AG04450 (cell line): ENCODE results near the gene IQSEC2. TPM values are rescaled to one million over a fixed set of nuclear protein-coding genes. Genes with fewer than 3 reads are reported as not detected.

Experiments
- CTCF ChIA-PET: fragments of 300-600, 350-600 bp; formaldehyde crosslinking; extraction: SDS; loops from one replicate; lab custom pipeline; 2022; ENCODE audit warnings: antibody characterized with exemption, inconsistent platforms; lab: Charles Lee
- POLR2A ChIA-PET: fragments of 350-600 bp; formaldehyde crosslinking; extraction: SDS; loops from one replicate; lab custom pipeline; 2021; ENCODE audit warnings: antibody characterized with exemption, inconsistent platforms; lab: Yijun Ruan, JAX
- DNase-seq: peaks from one replicate; pipeline ENCODE4 v3.0.0-alpha.2; 2011; ENCODE audit warnings: low read depth, low spot score
- H3K27ac ChIP-seq: one replicate; pipeline ENCODE4 v1.5.1; 2012; ENCODE audit warnings: low read depth, low read length, control low read depth
- H3K27me3 ChIP-seq: one replicate; pipeline ENCODE4 v1.6.0; 2012; ENCODE audit warnings: low read length; ENCODE audit not compliant: control insufficient read depth, insufficient read depth
- H3K4me3 ChIP-seq: 2 replicates; pipeline ENCODE4 v1.5.1; 2011; ENCODE audit warnings: mild to moderate bottlenecking, low read depth, low read length, control low read depth
- H3K9me3 ChIP-seq: 2 replicates; pipeline ENCODE4 v1.5.1; 2012; ENCODE audit warnings: low read length; ENCODE audit not compliant: control insufficient read depth, insufficient read depth
- CTCF ChIP-seq: IDR thresholded peaks from 2 replicates; pipeline ENCODE4 v1.5.1; 2011; ENCODE audit warnings: low read depth, low read length, control low read depth, inconsistent platforms
- polyA plus RNA-seq: library from polyadenylated mRNA; depleted of rRNA; stranded (reverse); fragments of >200 nt; gene quantifications from 2 replicates; pipeline ENCODE4 v1.2.3, GENCODE V29; 2011

The IQSEC2 gene
- polyA plus RNA-seq, 1 experiment, result 9.1 TPM

- no peak for DNase-seq
Measured at GRCh38 chrX:53263597-53264094, 17.7 kb downstream of the IQSEC2 start.

GRCh38 chrX:53262918-53263394 lies 18.4 kb downstream of the IQSEC2 start:
- H3K9me3 ChIP-seq, result no peaks in the 10 kb centered on the region
- DNase-seq, result no peak
- no peaks in the 10 kb centered on the region for H3K27me3 ChIP-seq
- no peak overlapping the region for H3K4me3 ChIP-seq
- POLR2A ChIA-PET, result interaction anchor here (0.8 to 1.0 kb wide), 2 partner anchors 11 to 38 kb away, joined by 4 to 5 read pairs; partner anchors contain the start of gene KDM5C
- H3K27ac ChIP-seq, result no peak overlapping the region
- no peak for TF ChIP-seq CTCF
- CTCF ChIA-PET, result interaction anchor here (0.7 to 2.1 kb wide), 2 partner anchors 11 to 20 kb away, joined by 5 to 6 read pairs; no protein-coding TSS in a partner anchor

More at GRCh38 chrX:53263597-53264094, 17.7 kb downstream of the IQSEC2 start:
- Histone ChIP-seq H3K27ac (no peak overlapping the region), H3K4me3 (no peak overlapping the region), H3K27me3 (no peaks in the 10 kb centered on the region), H3K9me3 (no peaks in the 10 kb centered on the region)
- TF ChIP-seq CTCF, result no peak
- ChIA-PET POLR2A (interaction anchor here (1.0 kb wide), 1 partner anchor 38 kb away, joined by 4 read pairs; the partner anchor contains the start of gene KDM5C), CTCF (interaction anchor here (2.1 kb wide), 1 partner anchor 19 kb away, joined by 6 read pairs; no protein-coding TSS in a partner anchor)

GRCh38 chrX:53262189-53262917 lies 19.0 kb downstream of the IQSEC2 start:
- POLR2A ChIA-PET, result interaction anchor here (0.8 to 1.0 kb wide), 2 partner anchors 10 to 37 kb away, joined by 4 to 5 read pairs; partner anchors contain the start of gene KDM5C

GRCh38 chrX:53261355-53261972 lies 19.9 kb downstream of the IQSEC2 start:
- ChIA-PET CTCF (interaction anchor here (0.8 to 2.1 kb wide), 2 partner anchors 21 to 25 kb away, joined by 4 to 6 read pairs; no protein-coding TSS in a partner anchor), POLR2A (no interaction called here)
- no peak overlapping the region for H3K4me3 ChIP-seq
- H3K27ac ChIP-seq, result no peak overlapping the region
- H3K27me3 ChIP-seq, result no peaks in the 10 kb centered on the region
- DNase-seq, result no peak
- H3K9me3 ChIP-seq, result no peaks in the 10 kb centered on the region
- no peak for TF ChIP-seq CTCF

More at GRCh38 chrX:53262189-53262917, 19.0 kb downstream of the IQSEC2 start:
- no peak for TF ChIP-seq CTCF
- Histone ChIP-seq H3K27me3 (no peaks in the 10 kb centered on the region), H3K27ac (peak overlapping the region; percentile 21), H3K4me3 (no peak overlapping the region), H3K9me3 (no peaks in the 10 kb centered on the region)
- CTCF ChIA-PET, result interaction anchor here (0.7 to 2.1 kb wide), 3 partner anchors 10 to 25 kb away, joined by 4 to 6 read pairs (median 5); no protein-coding TSS in a partner anchor
- DNase-seq, result no peak
